Stimulated activated CD4-positive, alpha-beta T cell treated with anti-CD3 and anti-CD28 coated beads, Interleukin-15, amount 100 ng/mL, for 48 hours (primary cell): Measurements from ENCODE around the gene CHMP6.
"Not testable (repeated sequence)": the region's sequence is repeated elsewhere in the genome, so short reads cannot be mapped to it uniquely, and the experiment has no call there.

Source experiments
- DNase-seq, 2 donors: peaks; one replicate each; pipeline ENCODE4 v3.0.0-alpha.2; 2020; ENCODE audit warnings: low read depth in 2 of 2

CHMP6 gene

GRCh38 chr17:81030312-81030711, 38.7 kb downstream of the CHMP6 start:
- not testable (repeated sequence) for DNase-seq

DNA sequence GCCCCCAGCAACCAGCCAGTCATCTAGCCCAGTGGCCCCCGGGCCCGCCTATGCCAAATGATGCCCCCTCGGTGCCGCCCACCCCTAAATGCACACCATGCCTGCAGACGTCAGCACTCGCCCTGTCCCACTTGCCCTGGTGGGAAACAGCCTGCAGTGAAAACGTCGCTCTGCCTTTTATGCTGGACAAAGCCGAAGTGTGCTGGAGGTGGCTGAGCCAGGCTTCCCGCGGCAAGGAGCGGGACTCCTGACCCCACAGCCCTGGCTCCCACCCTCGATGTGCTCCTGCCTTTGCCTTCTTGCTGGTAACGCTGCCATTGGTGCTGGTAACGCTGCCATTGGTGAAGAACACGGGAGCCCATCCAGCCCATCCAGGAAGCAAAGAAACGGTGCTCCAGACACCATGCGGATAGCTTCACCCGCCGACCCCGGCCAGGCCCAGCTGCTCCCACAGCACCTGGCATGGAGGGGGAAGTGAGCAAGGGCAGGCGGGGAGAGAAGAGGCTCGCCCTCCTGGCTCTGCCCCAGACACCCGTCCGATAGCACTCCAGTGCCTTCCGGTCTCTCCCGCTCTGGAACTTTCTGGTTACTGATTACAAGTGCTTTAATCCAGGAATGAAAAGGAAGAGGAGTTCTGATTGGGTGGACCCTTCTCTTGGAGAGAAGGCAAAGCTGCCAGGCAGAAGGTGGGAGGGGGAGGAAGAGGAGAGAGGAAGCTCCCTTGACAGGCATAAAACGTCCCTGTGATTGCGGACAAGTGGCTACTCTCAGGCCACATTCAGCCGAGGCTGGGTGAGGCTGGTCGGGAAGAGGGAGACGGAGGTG, 39.3 kb downstream of the CHMP6 start:
- DNase-seq = no peak

DNA sequence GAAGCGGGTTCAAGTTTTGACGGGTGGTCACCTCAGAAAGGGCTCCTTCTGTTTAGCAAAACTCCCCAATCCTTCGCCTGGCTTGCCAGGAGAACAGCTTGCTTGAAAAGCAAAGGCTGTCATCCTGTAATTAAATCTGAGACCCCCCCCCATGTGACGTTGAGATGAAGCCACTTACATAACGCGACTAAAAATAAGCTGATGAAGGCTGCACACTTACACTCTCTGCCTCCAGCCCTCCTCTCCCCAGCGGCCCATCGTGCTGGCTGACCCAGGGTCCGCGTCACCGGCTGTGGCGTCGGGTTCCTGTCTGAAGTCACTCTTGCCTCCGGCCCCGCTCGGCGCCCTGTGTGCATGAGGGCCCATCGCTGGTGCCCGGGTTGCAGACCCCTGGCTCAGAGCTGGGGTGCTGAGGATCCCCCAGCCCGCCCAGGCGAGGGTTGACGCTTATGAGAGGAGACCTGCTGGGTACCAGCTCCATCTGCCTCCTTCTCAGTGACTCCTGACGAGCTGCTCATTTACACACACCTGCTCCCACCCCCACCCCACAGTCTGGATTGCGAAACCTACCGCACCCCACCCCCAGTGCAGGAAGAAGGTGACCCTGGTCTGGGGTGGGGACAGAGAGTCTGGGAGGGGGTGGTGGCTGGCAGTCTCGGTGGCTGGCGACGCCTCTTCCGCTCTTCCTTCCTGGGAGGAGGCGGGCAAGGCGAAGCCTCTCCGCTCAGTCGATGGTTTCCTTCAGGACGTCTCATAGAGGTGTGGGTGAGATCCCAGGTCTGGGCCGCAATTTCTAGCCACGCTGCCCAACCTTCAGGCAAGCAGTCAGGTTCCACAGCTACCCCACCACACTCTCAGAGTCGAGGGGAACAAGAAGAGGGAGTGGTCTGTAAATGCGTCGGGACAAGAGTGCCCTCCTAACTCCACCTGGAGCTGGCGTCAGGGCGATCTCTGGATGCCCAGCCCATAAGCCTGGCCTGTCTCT, 40.2 kb downstream of the CHMP6 start:
- no peak for DNase-seq

- DNase-seq = no peak
These were observed 41.2 kb downstream of the CHMP6 start for GRCh38 chr17:81032641-81033480.

GRCh38 chr17:81033535-81034167, 42.0 kb downstream of the CHMP6 start:
- no peak for DNase-seq

GRCh38 chr17:81034168-81034777, 42.6 kb downstream of the CHMP6 start:
- no peak for DNase-seq

DNA sequence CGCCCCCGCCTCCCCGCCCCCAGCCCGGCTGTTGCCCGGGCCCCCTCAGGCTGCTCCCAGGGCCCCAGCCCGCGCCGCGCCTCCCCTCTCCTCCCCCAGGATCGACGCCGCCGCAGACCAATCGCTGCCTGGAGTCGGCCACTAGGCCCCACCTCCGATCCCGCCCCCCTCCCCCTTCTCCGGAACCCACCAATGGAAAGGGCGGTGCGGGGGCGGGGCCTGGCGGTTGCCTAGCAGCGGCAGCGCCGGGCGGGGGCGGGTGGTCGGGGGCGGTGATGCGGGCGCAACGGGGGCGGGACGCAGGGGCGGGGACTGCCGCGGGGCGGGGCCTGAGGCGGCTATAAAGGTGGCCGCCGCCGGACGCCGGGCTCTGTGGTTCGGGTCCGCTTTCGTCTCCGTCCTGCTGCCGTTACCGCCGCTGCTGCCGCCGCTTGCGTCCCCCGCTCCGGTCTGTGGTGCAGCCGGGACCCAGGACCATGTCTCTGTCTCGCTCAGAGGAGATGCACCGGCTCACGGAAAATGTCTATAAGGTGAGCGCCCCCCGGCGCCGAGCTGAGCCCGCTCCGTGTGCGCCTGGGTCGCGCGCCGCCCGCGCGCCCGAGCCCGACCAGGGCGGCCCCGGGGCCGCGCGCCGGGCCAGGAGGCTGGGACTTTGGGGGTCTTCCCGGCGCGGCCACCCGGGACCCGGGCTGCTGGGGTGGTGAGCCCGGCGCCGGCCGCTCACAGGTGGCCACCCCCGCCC, 43.3 kb downstream of the CHMP6 start, which contains the start of gene BAIAP2:
TSS of gene BAIAP2 (plus strand) at position 373 of the 742 bp plus-strand sequence. CDS start at position 477, 104 bp downstream.
- DNase-seq = peak; percentile 94 to 96

- DNase-seq = no peak
These were observed 44.0 kb downstream of the CHMP6 start for GRCh38 chr17:81035521-81036196.

GRCh38 chr17:81036197-81036941, 44.7 kb downstream of the CHMP6 start:
- DNase-seq = no peak

DNA sequence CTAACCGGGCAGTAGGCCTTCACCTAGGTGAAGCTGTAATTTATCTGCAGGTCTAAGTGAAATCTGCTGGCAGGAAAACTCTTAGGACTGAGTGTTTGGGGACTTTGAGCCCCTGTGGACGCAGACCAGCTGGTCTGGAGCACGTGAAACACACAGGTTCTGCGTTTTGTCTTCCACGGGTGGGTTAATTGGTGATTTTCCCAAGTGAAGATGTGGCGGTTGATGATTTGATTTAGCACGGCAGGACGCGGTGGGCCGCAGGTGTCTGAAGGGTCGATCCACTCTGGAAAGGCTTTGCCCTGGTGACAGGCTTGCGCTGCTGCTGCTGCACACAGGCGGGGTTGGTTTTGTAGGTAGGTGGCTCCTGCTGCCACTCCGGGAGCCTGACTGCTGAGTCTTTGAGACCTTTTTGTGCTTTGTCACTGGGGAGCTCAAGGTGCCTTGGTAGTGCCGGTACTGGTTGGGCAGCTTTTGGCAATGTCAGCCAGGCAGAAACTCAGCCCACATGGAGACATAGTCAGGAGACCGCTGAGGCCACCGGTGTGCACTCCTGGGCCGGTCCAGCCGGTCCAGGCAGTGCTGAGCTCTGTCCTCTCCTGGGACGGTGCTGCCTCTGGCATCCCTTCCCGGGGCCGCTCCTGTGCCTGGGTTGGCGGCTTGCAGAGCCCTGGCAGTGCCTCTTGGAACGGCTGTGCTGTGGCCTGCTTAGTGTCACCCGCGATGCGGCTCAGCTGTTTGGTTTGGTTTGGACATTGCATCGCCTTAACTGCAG, 45.6 kb downstream of the CHMP6 start:
- DNase-seq = no peak

- DNase-seq = no peak
These were observed 46.4 kb downstream of the CHMP6 start for GRCh38 chr17:81037798-81038733.

DNA sequence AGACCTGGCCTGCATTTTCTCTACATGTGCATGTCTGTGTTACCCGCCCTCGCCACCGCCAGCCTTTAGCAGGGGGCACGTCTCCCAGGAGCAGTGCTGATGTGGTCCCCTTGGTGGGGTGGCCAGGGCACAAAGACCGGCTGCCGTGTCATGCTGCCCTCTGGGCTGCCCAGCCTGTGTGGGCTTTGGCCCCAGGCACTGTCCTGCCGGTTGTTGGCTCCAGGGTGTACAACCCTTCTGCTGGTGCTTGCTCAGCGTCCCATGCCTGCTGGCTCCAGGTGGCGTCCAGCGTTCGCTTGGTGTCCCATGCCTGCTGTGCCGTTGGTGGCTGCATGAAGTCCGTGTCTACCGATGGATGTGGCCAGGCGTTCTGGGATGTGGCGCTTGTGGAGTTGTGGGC, 47.5 kb downstream of the CHMP6 start:
- no peak for DNase-seq

DNA sequence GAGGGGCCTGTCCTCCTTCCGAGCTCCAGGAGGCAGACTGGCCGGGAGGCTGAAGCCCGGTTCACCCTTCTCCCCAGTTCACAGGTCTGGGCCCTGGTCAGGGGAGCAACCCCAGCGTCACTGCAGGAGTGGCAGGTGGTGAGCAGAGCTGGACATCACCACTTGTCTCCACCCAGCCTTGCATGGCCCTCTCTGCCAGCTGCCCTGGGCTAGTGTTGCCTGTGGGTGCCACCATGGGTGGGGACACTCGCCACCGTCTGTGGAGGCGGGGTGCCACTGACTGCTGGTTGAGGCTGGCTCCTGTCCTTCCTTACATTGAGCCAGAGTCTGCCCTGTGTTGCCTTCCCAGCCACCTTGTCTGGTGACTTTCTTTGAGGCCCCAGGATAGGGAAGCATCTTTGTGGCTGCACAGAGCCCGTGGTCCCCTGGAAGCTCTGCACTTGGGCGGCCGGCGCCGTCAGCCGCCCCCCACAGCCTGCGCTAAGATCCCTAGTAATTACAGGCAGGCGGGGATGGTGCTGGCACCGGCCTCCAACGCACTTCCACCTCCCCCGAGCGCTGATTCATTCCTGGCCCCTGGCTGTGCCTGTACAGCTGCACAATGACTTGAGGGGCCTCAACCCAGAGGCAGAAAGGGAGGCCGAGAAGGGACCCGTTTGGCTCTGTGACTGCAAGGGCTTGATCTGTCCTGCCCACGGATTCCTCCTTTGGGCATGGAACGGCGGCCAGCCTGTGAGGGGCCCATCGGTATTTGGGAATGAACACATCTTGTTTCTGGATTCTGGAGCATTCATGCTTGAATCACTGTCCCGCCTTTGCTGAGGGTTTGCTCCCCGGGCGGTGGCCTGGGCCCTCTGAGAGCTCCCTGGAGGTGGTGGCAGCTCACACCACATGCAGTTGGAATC, 48.5 kb downstream of the CHMP6 start:
- no peak for DNase-seq

- DNase-seq = no peak
These were observed 49.2 kb downstream of the CHMP6 start for GRCh38 chr17:81040791-81041337.

DNA sequence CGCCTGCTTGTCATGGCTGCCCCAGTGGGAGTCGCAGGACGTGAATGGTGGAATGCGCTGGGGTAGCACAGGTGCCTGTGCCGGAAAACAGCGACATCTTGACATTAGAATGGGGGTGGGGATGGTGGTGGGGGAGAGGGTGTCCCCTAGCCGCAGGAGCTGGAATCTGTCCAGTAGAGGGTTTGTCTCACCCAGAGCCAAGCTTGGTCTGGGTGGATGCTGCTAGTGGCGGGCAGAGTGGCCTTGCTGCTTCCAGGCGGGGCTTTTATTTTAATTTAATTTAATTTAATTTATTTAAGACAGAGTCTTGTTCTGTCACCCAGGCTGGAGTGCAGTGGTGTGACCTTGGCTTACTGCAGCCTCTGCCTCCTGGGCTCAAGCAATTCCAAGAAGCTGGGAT, 51.0 kb downstream of the CHMP6 start:
- no peak for DNase-seq
